Activated T-cell treated with anti-CD3 and anti-CD28 coated beads, Interleukin-2, amount 50 U/mL, for 24 hours (primary cell): ENCODE data around the gene CCND1.
A peak's percentile ranks its signal among the peaks of the same experiment; 100 is the strongest.

Experiments
- DNase-seq: peaks from one replicate; pipeline ENCODE4 v3.0.0-alpha.2; 2020
- H3K27ac Mint-ChIP-seq: 2 replicates; pipeline ENCODE4 v1.8.0; 2020; ENCODE audit warnings: mild to moderate bottlenecking, mixed read lengths
- H3K27me3 Mint-ChIP-seq: 2 replicates; pipeline ENCODE4 v1.8.0; 2020; ENCODE audit warnings: mixed read lengths
- H3K36me3 Mint-ChIP-seq: 2 replicates; pipeline ENCODE4 v1.8.0; 2020; ENCODE audit warnings: low read depth, mixed read lengths
- H3K4me1 Mint-ChIP-seq: 2 replicates; pipeline ENCODE4 v1.8.0; 2020; ENCODE audit warnings: low read depth, mixed read lengths
- H3K4me3 Mint-ChIP-seq: 2 replicates; pipeline ENCODE4 v1.8.0; 2020; ENCODE audit warnings: mild to moderate bottlenecking, moderate library complexity, mixed read lengths
- H3K9me3 Mint-ChIP-seq: 2 replicates; pipeline ENCODE4 v1.8.0; 2020; ENCODE audit warnings: mixed read lengths

CCND1 gene

GRCh38 chr11:69640995-69641581 lies at the start of gene CCND1:
Gene CCND1, plus strand, starts transcription at chr11:69641156. Its CDS starts 158 bp downstream, at chr11:69641314.
- Mint-ChIP-seq H3K27me3 (peaks cover 43% of the 10 kb centered on the region), H3K9me3 (no peaks in the 10 kb centered on the region), H3K4me3 (peak within 1 kb of the TSS; percentile 69), H3K36me3 (no peaks in the 10 kb centered on the region), H3K27ac (peak within 1 kb of the TSS; percentile 64), H3K4me1 (peaks cover 30% of the 10 kb centered on the region)
- peak; percentile 67 for DNase-seq

- no peaks in the 10 kb centered on the region for H3K27me3 Mint-ChIP-seq
- H3K9me3 Mint-ChIP-seq: no peaks in the 10 kb centered on the region
- H3K27ac Mint-ChIP-seq: no peak overlapping the region
- no peaks in the 10 kb centered on the region for H3K36me3 Mint-ChIP-seq
- no peak for DNase-seq
- H3K4me3 Mint-ChIP-seq: no peak overlapping the region
- no peaks in the 10 kb centered on the region for H3K4me1 Mint-ChIP-seq
Observed at GRCh38 chr11:69592986-69593650, 47.8 kb upstream of the CCND1 start.

- H3K27me3 Mint-ChIP-seq: no peaks in the 10 kb centered on the region
- DNase-seq: no peak
- H3K36me3 Mint-ChIP-seq: no peaks in the 10 kb centered on the region
- H3K4me3 Mint-ChIP-seq: no peak overlapping the region
- no peaks in the 10 kb centered on the region for H3K9me3 Mint-ChIP-seq
- H3K27ac Mint-ChIP-seq: no peak overlapping the region
- no peaks in the 10 kb centered on the region for H3K4me1 Mint-ChIP-seq
Observed at GRCh38 chr11:69593851-69594250, 47.1 kb upstream of the CCND1 start.

GRCh38 chr11:69594481-69594880 lies 46.5 kb upstream of the CCND1 start:
- Mint-ChIP-seq H3K9me3 (no peaks in the 10 kb centered on the region), H3K4me3 (no peak overlapping the region), H3K36me3 (no peaks in the 10 kb centered on the region), H3K27ac (no peak overlapping the region), H3K27me3 (no peaks in the 10 kb centered on the region), H3K4me1 (no peaks in the 10 kb centered on the region)
- no peak for DNase-seq

- Mint-ChIP-seq H3K4me3 (no peak overlapping the region), H3K9me3 (no peaks in the 10 kb centered on the region), H3K27ac (no peak overlapping the region), H3K27me3 (no peaks in the 10 kb centered on the region), H3K4me1 (no peaks in the 10 kb centered on the region), H3K36me3 (no peaks in the 10 kb centered on the region)
- DNase-seq: no peak
Observed at GRCh38 chr11:69595805-69596665, 44.9 kb upstream of the CCND1 start.

- Mint-ChIP-seq H3K27me3 (peaks cover 13% of the 10 kb centered on the region), H3K4me1 (no peaks in the 10 kb centered on the region), H3K9me3 (no peaks in the 10 kb centered on the region), H3K27ac (no peak overlapping the region), H3K4me3 (no peak overlapping the region), H3K36me3 (no peaks in the 10 kb centered on the region)
- DNase-seq: no peak
Observed at GRCh38 chr11:69598147-69598546, 42.8 kb upstream of the CCND1 start.

- H3K4me3 Mint-ChIP-seq: no peak overlapping the region
- peaks cover 16% of the 10 kb centered on the region for H3K27me3 Mint-ChIP-seq
- no peaks in the 10 kb centered on the region for H3K36me3 Mint-ChIP-seq
- no peaks in the 10 kb centered on the region for H3K9me3 Mint-ChIP-seq
- H3K4me1 Mint-ChIP-seq: no peaks in the 10 kb centered on the region
- no peak overlapping the region for H3K27ac Mint-ChIP-seq
- no peak for DNase-seq
Observed at GRCh38 chr11:69599502-69599901, 41.5 kb upstream of the CCND1 start.

GRCh38 chr11:69600001-69600400 lies 41.0 kb upstream of the CCND1 start:
- Mint-ChIP-seq H3K27ac (no peak overlapping the region), H3K27me3 (peaks cover 16% of the 10 kb centered on the region), H3K4me1 (no peaks in the 10 kb centered on the region), H3K36me3 (no peaks in the 10 kb centered on the region), H3K4me3 (no peak overlapping the region), H3K9me3 (no peaks in the 10 kb centered on the region)
- no peak for DNase-seq

GRCh38 chr11:69601011-69601975 lies 39.7 kb upstream of the CCND1 start:
- Mint-ChIP-seq H3K9me3 (no peaks in the 10 kb centered on the region), H3K27ac (no peak overlapping the region), H3K4me1 (no peaks in the 10 kb centered on the region), H3K4me3 (no peak overlapping the region), H3K27me3 (peaks cover 25% of the 10 kb centered on the region), H3K36me3 (no peaks in the 10 kb centered on the region)
- DNase-seq: no peak

- no peak for DNase-seq
- Mint-ChIP-seq H3K36me3 (no peaks in the 10 kb centered on the region), H3K4me3 (no peak overlapping the region), H3K9me3 (peaks cover 1% of the 10 kb centered on the region), H3K27me3 (peaks cover 39% of the 10 kb centered on the region), H3K27ac (no peak overlapping the region), H3K4me1 (no peaks in the 10 kb centered on the region)
Observed at GRCh38 chr11:69603111-69603836, 37.7 kb upstream of the CCND1 start.

- H3K27me3 Mint-ChIP-seq: peaks cover 41% of the 10 kb centered on the region
- H3K36me3 Mint-ChIP-seq: no peaks in the 10 kb centered on the region
- no peak for DNase-seq
- no peak overlapping the region for H3K4me3 Mint-ChIP-seq
- no peaks in the 10 kb centered on the region for H3K4me1 Mint-ChIP-seq
- H3K9me3 Mint-ChIP-seq: peaks cover 6% of the 10 kb centered on the region
- H3K27ac Mint-ChIP-seq: no peak overlapping the region
Observed at GRCh38 chr11:69604055-69604454, 36.9 kb upstream of the CCND1 start.

GRCh38 chr11:69605737-69606526 lies 35.0 kb upstream of the CCND1 start:
- Mint-ChIP-seq H3K27me3 (peaks cover 48% of the 10 kb centered on the region), H3K4me3 (no peak overlapping the region), H3K9me3 (peaks cover 6% of the 10 kb centered on the region), H3K27ac (no peak overlapping the region), H3K4me1 (no peaks in the 10 kb centered on the region), H3K36me3 (no peaks in the 10 kb centered on the region)
- no peak for DNase-seq

- no peak overlapping the region for H3K4me3 Mint-ChIP-seq
- DNase-seq: no peak
- no peak overlapping the region for H3K27ac Mint-ChIP-seq
- no peaks in the 10 kb centered on the region for H3K4me1 Mint-ChIP-seq
- no peaks in the 10 kb centered on the region for H3K36me3 Mint-ChIP-seq
- H3K27me3 Mint-ChIP-seq: peaks cover 42% of the 10 kb centered on the region
- H3K9me3 Mint-ChIP-seq: peaks cover 6% of the 10 kb centered on the region
Observed at GRCh38 chr11:69609351-69609750, 31.6 kb upstream of the CCND1 start.
